HepG2 (cell line): ENCODE data around the gene SPRN. TPM values are rescaled to one million over a fixed set of nuclear protein-coding genes. Genes with fewer than 3 reads are reported as not detected.

ENCODE experiments used
- ATAC-seq: fragments of 200-7000 bp; cut with Tn5 transposase; 3 replicates; pipeline ENCODE4 v1.9.1; 2020; ENCODE audit warnings: mild to moderate bottlenecking, moderate library complexity
- BruUV-seq: library from RNA; stranded (reverse); fragments of 400-500 nt; replicated peaks from 2 replicates; lab custom pipeline; 2021; lab: Mats Ljungman, UMichigan
- CTCF ChIA-PET: fragments of 300-600 bp; formaldehyde crosslinking; extraction: SDS; loops from one replicate; lab custom pipeline; 2021; ENCODE audit warnings: low total read pairs, inconsistent platforms, low intra/inter-chr PET ratio; lab: Yijun Ruan, JAX
- POLR2A ChIA-PET: fragments of 350-600 bp; sonication (Branson Sonifier 250); formaldehyde crosslinking; loops from one replicate; lab custom pipeline; 2020; ENCODE audit warnings: antibody characterized with exemption, inconsistent platforms; lab: Yijun Ruan, JAX
- DNase-seq: peaks from one replicate; pipeline ENCODE4 v3.0.0-alpha.2; 2015; ENCODE audit warnings: low spot score
- FAIRE-seq: peaks from 3 replicates; lab custom pipeline; 2011; peaks lifted over from hg19 to GRCh38; lab: Jason Lieb, UNC
- H2AFZ ChIP-seq: one replicate; pipeline ENCODE4 v1.6.1; 2011; ENCODE audit warnings: low read length, inconsistent platforms
- H3K27ac ChIP-seq: fragments of 300-600 bp; 3 replicates; pipeline ENCODE4 v1.8.0; 2011; ENCODE audit warnings: mixed run types, mild to moderate bottlenecking, mixed read lengths, low read length, inconsistent platforms; ENCODE audit not compliant: insufficient read depth; ENCODE audit errors: extremely low read length
- H3K27me3 ChIP-seq, 2 experiments: fragments of 200-600 bp in 1 of 2; 2 replicates in 1 of 2; 3 replicates in 1 of 2; pipeline versions ENCODE4 v1.6.0 to v1.8.0; 2011; ENCODE audit warnings: low read length in 2 of 2, mild to moderate bottlenecking in 2 of 2, moderate library complexity in 2 of 2, inconsistent platforms in 1 of 2; ENCODE audit not compliant: insufficient read depth in 2 of 2, control insufficient read depth in 1 of 2
- H3K36me3 ChIP-seq, 2 experiments: fragments of 200-600 bp in 1 of 2; replicated peaks in 1 of 2; 2 replicates in 1 of 2; 3 replicates in 1 of 2; pipeline versions ENCODE4 v1.5.1 to v1.8.0; 2011; ENCODE audit warnings: low read length in 2 of 2, inconsistent platforms in 1 of 2; ENCODE audit not compliant: insufficient read depth in 2 of 2, control insufficient read depth in 1 of 2
- H3K4me1 ChIP-seq: 2 replicates; pipeline ENCODE4 v1.5.1; 2012; ENCODE audit warnings: low read length, inconsistent platforms; ENCODE audit not compliant: insufficient read depth
- H3K4me2 ChIP-seq: 2 replicates; pipeline ENCODE4 v1.6.0; 2011; ENCODE audit warnings: low read depth, low read length, inconsistent platforms
- H3K4me3 ChIP-seq, 3 experiments: fragments of 200-600 bp in 1 of 3; sonication (generic), shearing (Covaris generic) in 1 of 3; replicated peaks in 1 of 3; 2 replicates each; pipeline ENCODE4 v1.5.1; 2011 to 2016; ENCODE audit warnings: low read length in 3 of 3, inconsistent platforms in 2 of 3, low read depth in 2 of 3, mild to moderate bottlenecking in 2 of 3, control low read depth in 1 of 3, mixed read lengths in 1 of 3; ENCODE audit not compliant: insufficient read depth in 1 of 3
- H3K79me2 ChIP-seq: one replicate; pipeline ENCODE4 v1.6.1; 2011; ENCODE audit warnings: low read length, inconsistent platforms; ENCODE audit not compliant: insufficient read depth
- H3K9ac ChIP-seq: 2 replicates; pipeline ENCODE4 v1.6.0; 2011; ENCODE audit warnings: mild to moderate bottlenecking, low read depth, low read length, inconsistent platforms; ENCODE audit not compliant: insufficient read depth
- H3K9me3 ChIP-seq: 2 replicates; pipeline ENCODE4 v1.5.1; 2012; ENCODE audit warnings: mild to moderate bottlenecking, low read length
- H4K20me1 ChIP-seq: 2 replicates; pipeline ENCODE4 v1.6.0; 2011; ENCODE audit warnings: inconsistent platforms, mild to moderate bottlenecking, low read length, moderate library complexity; ENCODE audit not compliant: insufficient read depth
- ATRX ChIP-seq: sonication (generic); formaldehyde crosslinking; IDR thresholded peaks from 2 replicates; pipeline ENCODE4 v1.4.0; 2020; ENCODE audit warnings: missing genetic modification reagents, borderline replicate concordance
- GZF1 ChIP-seq: sonication (generic); formaldehyde crosslinking; IDR thresholded peaks from 2 replicates; pipeline ENCODE4 v1.5.1; 2020; ENCODE audit warnings: mild to moderate bottlenecking, missing genetic modification reagents
- HNRNPUL1 ChIP-seq: fragments of 200-400 bp; formaldehyde crosslinking; IDR thresholded peaks from 2 replicates; pipeline ENCODE4 v1.6.1; 2017; ENCODE audit warnings: low read depth, mild to moderate bottlenecking, low read length, moderate library complexity
- ISL2 ChIP-seq: sonication (generic); formaldehyde crosslinking; IDR thresholded peaks from 2 replicates; pipeline ENCODE4 v1.5.0; 2020; ENCODE audit warnings: missing genetic modification reagents
- XRCC5 ChIP-seq: fragments of 200-400 bp; formaldehyde crosslinking; optimal IDR thresholded peaks from 2 replicates; pipeline ENCODE3; 2017; ENCODE audit warnings: mild to moderate bottlenecking, low read length
- YEATS4 ChIP-seq: sonication (generic); formaldehyde crosslinking; IDR thresholded peaks from 2 replicates; pipeline ENCODE4 v1.4.0; 2020; ENCODE audit warnings: missing genetic modification reagents, borderline replicate concordance
- ZBTB42 ChIP-seq: sonication (generic); formaldehyde crosslinking; IDR thresholded peaks from 2 replicates; pipeline ENCODE4 v1.5.0; 2020; ENCODE audit warnings: mild to moderate bottlenecking, missing genetic modification reagents
- ZC3H4 ChIP-seq: sonication (generic); formaldehyde crosslinking; IDR thresholded peaks from 2 replicates; pipeline ENCODE4 v1.4.0; 2020; ENCODE audit warnings: missing genetic modification reagents, borderline replicate concordance
- ZNF234 ChIP-seq: sonication (generic); formaldehyde crosslinking; conservative IDR thresholded peaks from 2 replicates; pipeline ENCODE4 v1.5.1; 2020; ENCODE audit warnings: mild to moderate bottlenecking, missing genetic modification reagents
- ZNF296 ChIP-seq: sonication (generic); formaldehyde crosslinking; conservative IDR thresholded peaks from 2 replicates; pipeline ENCODE4 v1.5.0; 2020; ENCODE audit warnings: mild to moderate bottlenecking, missing genetic modification reagents
- ZNF883 ChIP-seq: sonication (generic); formaldehyde crosslinking; IDR thresholded peaks from 2 replicates; pipeline ENCODE4 v1.5.1; 2020; ENCODE audit warnings: mild to moderate bottlenecking, missing genetic modification reagents; ENCODE audit errors: not compliant biosample characterization
- in situ Hi-C: cut with HindIII; loops from 2 replicates; pipeline ENCODE4 v1.10.0; 2017; ENCODE audit warnings: low pct_unique_long_range_greater_than_20kb; ENCODE audit not compliant: extremely low pct_ligation_motif_present
- intact Hi-C: fragments of 100-400 bp; cut with micrococcal nuclease; formaldehyde crosslinking; loops from one replicate; pipeline ENCODE4 v1.10.0; 2022; ENCODE audit not compliant: unreplicated experiment
- polyA plus RNA-seq, 8 experiments: library from polyadenylated mRNA; depleted of rRNA in 3 of 8; stranded (reverse) in 7 of 8; unstranded in 1 of 8; fragments of >200 nt; fragmentation: Illumina TruSeq in 4 of 8; extraction: Trizol in 4 of 8; gene quantifications; 2 replicates each; pipeline versions ENCODE4 v1.2.1 to v1.2.3, GENCODE V29; 2011 to 2016; ENCODE audit warnings: low read depth in 4 of 8, missing spikeins in 1 of 8, mixed read lengths in 1 of 8; ENCODE audit not compliant: insufficient read depth in 1 of 8
- total RNA-seq, 5 experiments: library from RNA; depleted of rRNA; stranded (reverse); fragments of >200 nt; fragmentation: Illumina TruSeq; extraction: Trizol; gene quantifications; 2 replicates each; pipeline ENCODE4 v1.2.3, GENCODE V29; 2016; ENCODE audit warnings: low read depth in 1 of 5
- TF ChIP-seq, protein P1 (sequence below): sonication (generic); formaldehyde crosslinking; conservative IDR thresholded peaks from 2 replicates; pipeline ENCODE4 v1.4.0; 2020; ENCODE audit warnings: mild to moderate bottlenecking, missing genetic modification reagents, moderate library complexity
- TF ChIP-seq, protein P2 (sequence below): sonication (generic); formaldehyde crosslinking; conservative IDR thresholded peaks from 2 replicates; pipeline ENCODE4 v1.4.0; 2020; ENCODE audit warnings: missing genetic modification reagents
- TF ChIP-seq, protein P3 (sequence below): sonication (generic); formaldehyde crosslinking; IDR thresholded peaks from 2 replicates; pipeline ENCODE4 v1.9.0; 2021; ENCODE audit warnings: missing genetic modification reagents, borderline replicate concordance

Gene SPRN
- total and polyA plus RNA-seq, 2 of the 13 experiments (the other 11 are each of a cell fraction or from before 2014, with no cell fraction given): not detected

DNA sequence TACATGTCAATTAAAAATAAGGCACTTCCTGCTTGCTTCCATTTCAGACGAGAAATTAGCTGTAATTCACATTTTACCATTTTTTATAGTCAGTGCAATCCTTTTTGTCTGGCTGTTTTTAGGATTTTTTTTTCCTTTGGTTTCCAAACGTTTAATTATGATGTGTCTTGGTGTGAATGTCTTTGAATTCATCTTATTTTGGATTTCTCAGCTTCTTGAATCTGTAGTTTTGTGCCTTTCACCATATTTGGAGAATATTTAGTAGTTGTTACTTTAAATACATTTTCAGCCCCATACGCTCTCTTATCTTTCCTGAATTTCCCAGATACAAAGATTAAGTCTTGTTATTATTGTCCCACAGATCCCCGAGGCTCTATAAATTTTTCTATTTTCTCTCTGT is 26.9 kb upstream of the SPRN start (continued):
- TF ChIP-seq, protein P1, sequence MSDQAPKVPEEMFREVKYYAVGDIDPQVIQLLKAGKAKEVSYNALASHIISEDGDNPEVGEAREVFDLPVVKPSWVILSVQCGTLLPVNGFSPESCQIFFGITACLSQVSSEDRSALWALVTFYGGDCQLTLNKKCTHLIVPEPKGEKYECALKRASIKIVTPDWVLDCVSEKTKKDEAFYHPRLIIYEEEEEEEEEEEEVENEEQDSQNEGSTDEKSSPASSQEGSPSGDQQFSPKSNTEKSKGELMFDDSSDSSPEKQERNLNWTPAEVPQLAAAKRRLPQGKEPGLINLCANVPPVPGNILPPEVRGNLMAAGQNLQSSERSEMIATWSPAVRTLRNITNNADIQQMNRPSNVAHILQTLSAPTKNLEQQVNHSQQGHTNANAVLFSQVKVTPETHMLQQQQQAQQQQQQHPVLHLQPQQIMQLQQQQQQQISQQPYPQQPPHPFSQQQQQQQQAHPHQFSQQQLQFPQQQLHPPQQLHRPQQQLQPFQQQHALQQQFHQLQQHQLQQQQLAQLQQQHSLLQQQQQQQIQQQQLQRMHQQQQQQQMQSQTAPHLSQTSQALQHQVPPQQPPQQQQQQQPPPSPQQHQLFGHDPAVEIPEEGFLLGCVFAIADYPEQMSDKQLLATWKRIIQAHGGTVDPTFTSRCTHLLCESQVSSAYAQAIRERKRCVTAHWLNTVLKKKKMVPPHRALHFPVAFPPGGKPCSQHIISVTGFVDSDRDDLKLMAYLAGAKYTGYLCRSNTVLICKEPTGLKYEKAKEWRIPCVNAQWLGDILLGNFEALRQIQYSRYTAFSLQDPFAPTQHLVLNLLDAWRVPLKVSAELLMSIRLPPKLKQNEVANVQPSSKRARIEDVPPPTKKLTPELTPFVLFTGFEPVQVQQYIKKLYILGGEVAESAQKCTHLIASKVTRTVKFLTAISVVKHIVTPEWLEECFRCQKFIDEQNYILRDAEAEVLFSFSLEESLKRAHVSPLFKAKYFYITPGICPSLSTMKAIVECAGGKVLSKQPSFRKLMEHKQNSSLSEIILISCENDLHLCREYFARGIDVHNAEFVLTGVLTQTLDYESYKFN (CRISPR knock-in tag): no peak
- TF ChIP-seq, protein P2, sequence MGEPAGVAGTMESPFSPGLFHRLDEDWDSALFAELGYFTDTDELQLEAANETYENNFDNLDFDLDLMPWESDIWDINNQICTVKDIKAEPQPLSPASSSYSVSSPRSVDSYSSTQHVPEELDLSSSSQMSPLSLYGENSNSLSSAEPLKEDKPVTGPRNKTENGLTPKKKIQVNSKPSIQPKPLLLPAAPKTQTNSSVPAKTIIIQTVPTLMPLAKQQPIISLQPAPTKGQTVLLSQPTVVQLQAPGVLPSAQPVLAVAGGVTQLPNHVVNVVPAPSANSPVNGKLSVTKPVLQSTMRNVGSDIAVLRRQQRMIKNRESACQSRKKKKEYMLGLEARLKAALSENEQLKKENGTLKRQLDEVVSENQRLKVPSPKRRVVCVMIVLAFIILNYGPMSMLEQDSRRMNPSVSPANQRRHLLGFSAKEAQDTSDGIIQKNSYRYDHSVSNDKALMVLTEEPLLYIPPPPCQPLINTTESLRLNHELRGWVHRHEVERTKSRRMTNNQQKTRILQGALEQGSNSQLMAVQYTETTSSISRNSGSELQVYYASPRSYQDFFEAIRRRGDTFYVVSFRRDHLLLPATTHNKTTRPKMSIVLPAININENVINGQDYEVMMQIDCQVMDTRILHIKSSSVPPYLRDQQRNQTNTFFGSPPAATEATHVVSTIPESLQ (CRISPR knock-in tag): no peak
- TF ChIP-seq XRCC5 (no peak), HNRNPUL1 (no peak), ISL2 (no peak), ZNF883 (no peak), YEATS4 (no peak)

DNA sequence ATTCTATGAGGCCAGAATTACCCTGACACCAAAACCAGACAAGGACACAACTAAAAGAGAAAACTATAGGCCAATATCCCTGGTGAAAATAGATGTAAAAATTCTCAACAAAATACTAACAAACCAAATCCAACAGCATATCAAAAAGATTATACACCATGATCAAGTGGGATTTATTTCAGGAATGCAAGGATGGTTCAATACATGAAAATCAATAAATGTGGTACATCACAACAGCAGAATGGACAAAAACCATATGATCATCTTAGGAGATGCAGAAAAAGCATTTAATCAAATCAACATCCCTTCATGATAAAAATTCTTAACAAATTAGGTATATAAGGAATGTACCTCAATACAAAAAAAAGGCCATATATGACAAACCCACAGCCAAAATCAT is 23.7 kb upstream of the SPRN start:
- Histone ChIP-seq H4K20me1 (no peaks in the 10 kb centered on the region), H3K27ac (no peak overlapping the region), H3K27me3 (no peaks in the 10 kb centered on the region), H3K4me1 (no peaks in the 10 kb centered on the region), H3K79me2 (no peaks in the 10 kb centered on the region), H3K4me3 (no peak overlapping the region), H3K9ac (no peak overlapping the region), H2AFZ (no peak overlapping the region), H3K4me2 (no peak overlapping the region), H3K36me3 (no peaks in the 10 kb centered on the region), H3K9me3 (peaks cover 27% of the 10 kb centered on the region)
- intact Hi-C loops: no loop called here
- ChIA-PET CTCF (no interaction called here), POLR2A (no interaction called here)
- no peak for FAIRE-seq
- no peak for ATAC-seq
- in situ Hi-C loops: no loop called here
- no peak for DNase-seq
- TF ChIP-seq ZC3H4 (CRISPR knock-in tag): no peak
- TF ChIP-seq ATRX (CRISPR knock-in tag): no peak
- no peak for TF ChIP-seq GZF1 (CRISPR knock-in tag)
- TF ChIP-seq ZNF234 (CRISPR knock-in tag): no peak
- TF ChIP-seq, protein P3, sequence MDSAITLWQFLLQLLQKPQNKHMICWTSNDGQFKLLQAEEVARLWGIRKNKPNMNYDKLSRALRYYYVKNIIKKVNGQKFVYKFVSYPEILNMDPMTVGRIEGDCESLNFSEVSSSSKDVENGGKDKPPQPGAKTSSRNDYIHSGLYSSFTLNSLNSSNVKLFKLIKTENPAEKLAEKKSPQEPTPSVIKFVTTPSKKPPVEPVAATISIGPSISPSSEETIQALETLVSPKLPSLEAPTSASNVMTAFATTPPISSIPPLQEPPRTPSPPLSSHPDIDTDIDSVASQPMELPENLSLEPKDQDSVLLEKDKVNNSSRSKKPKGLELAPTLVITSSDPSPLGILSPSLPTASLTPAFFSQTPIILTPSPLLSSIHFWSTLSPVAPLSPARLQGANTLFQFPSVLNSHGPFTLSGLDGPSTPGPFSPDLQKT: no peak
- TF ChIP-seq ZBTB42 (CRISPR knock-in tag): no peak
- no peak for TF ChIP-seq ZNF296 (CRISPR knock-in tag)
- no TSS peak for BruUV-seq
